SK-N-SH (cell line): ENCODE results near the gene TMCO4. TPM values are rescaled to one million over a fixed set of nuclear protein-coding genes. Genes with fewer than 3 reads are reported as not detected.
A peak's percentile ranks its signal among the peaks of the same experiment; 100 is the strongest.

Experiments used
- CTCF ChIA-PET: fragments of 300-600, 350-600 bp; formaldehyde crosslinking; extraction: SDS; loops from one replicate; lab custom pipeline; 2021; lab: Yijun Ruan, JAX
- POLR2A ChIA-PET: fragments of 350-600 bp; sonication (Branson Sonifier 250); formaldehyde crosslinking; extraction: SDS; loops from one replicate; lab custom pipeline; 2020; ENCODE audit warnings: antibody characterized with exemption, inconsistent platforms; lab: Yijun Ruan, JAX
- DNase-seq: peaks from one replicate; pipeline ENCODE4 v3.0.0; 2012
- H2AFZ ChIP-seq: fragments of 200-600 bp; sonication (generic); 2 replicates; pipeline ENCODE4 v1.8.1; 2016; ENCODE audit warnings: antibody characterized with exemption, mild to moderate bottlenecking, low read depth
- H3F3A ChIP-seq: fragments of 200-600 bp; sonication (generic); replicated peaks from 2 replicates; pipeline ENCODE3; 2016; ENCODE audit warnings: antibody characterized with exemption, mild to moderate bottlenecking; ENCODE audit not compliant: insufficient read depth
- H3K27ac ChIP-seq, 2 experiments: fragments of 200-500 bp in 1 of 2; fragments of 200-600 bp in 1 of 2; sonication (Bioruptor generic) in 1 of 2; sonication (generic), shearing (Covaris generic) in 1 of 2; 2 replicates each; pipeline versions ENCODE4 v1.5.1 to v1.6.1; 2014 to 2016; ENCODE audit warnings: low read depth in 2 of 2, inconsistent platforms in 1 of 2, low read length in 1 of 2, mild to moderate bottlenecking in 1 of 2, mixed read lengths in 1 of 2
- H3K27me3 ChIP-seq: fragments of 200-600 bp; sonication (generic), shearing (Covaris generic); 2 replicates; pipeline ENCODE4 v1.6.1; 2016; ENCODE audit warnings: mixed run types; ENCODE audit not compliant: insufficient read depth
- H3K36me3 ChIP-seq, 2 experiments: fragments of 200-500 bp in 1 of 2; fragments of 200-600 bp in 1 of 2; sonication (Bioruptor generic) in 1 of 2; sonication (generic) in 1 of 2; replicated peaks in 1 of 2; 2 replicates each; pipeline versions ENCODE3 to v1.5.1; 2014 to 2016; ENCODE audit warnings: low read length in 1 of 2, mild to moderate bottlenecking in 1 of 2; ENCODE audit not compliant: insufficient read depth in 2 of 2, control insufficient read depth in 1 of 2
- H3K4me1 ChIP-seq, 2 experiments: fragments of 200-500 bp in 1 of 2; fragments of 200-600 bp in 1 of 2; sonication (Bioruptor generic) in 1 of 2; sonication (generic), shearing (Covaris generic) in 1 of 2; 2 replicates each; pipeline versions ENCODE4 v1.5.1 to v1.6.1; 2014 to 2016; ENCODE audit warnings: low read depth in 1 of 2, low read length in 1 of 2, mixed run types in 1 of 2; ENCODE audit not compliant: insufficient read depth in 2 of 2, control insufficient read depth in 1 of 2
- H3K4me2 ChIP-seq: fragments of 200-600 bp; sonication (generic), shearing (Covaris generic); 2 replicates; pipeline ENCODE4 v1.6.1; 2017; ENCODE audit warnings: mixed run types
- H3K4me3 ChIP-seq, 2 experiments: fragments of 200-500 bp in 1 of 2; fragments of 200-600 bp in 1 of 2; sonication (Bioruptor generic) in 1 of 2; sonication (generic), shearing (Covaris generic) in 1 of 2; 2 replicates each; pipeline versions ENCODE4 v1.5.1 to v1.8.1; 2014 to 2016; ENCODE audit warnings: low read depth in 2 of 2, inconsistent platforms in 1 of 2, low read length in 1 of 2, mild to moderate bottlenecking in 1 of 2, mixed read lengths in 1 of 2, moderate library complexity in 1 of 2
- H3K79me2 ChIP-seq: fragments of 200-600 bp; sonication (generic); 2 replicates; pipeline ENCODE4 v1.8.1; 2017; ENCODE audit warnings: mild to moderate bottlenecking; ENCODE audit not compliant: insufficient read depth
- H3K9ac ChIP-seq: fragments of 200-600 bp; sonication (generic); 2 replicates; pipeline ENCODE4 v1.6.1; 2017; ENCODE audit warnings: mixed run types
- H3K9me2 ChIP-seq: fragments of 200-600 bp; sonication (generic); 2 replicates; pipeline ENCODE4 v1.6.1; 2017; ENCODE audit warnings: mixed run types
- H3K9me3 ChIP-seq: fragments of 200-600 bp; sonication (generic); 2 replicates; pipeline ENCODE4 v1.6.1; 2017; ENCODE audit warnings: mixed run types, mild to moderate bottlenecking, moderate library complexity
- H4K20me1 ChIP-seq: fragments of 200-600 bp; sonication (generic); 2 replicates; pipeline ENCODE4 v1.6.1; 2017; ENCODE audit warnings: mild to moderate bottlenecking, mixed run types; ENCODE audit not compliant: insufficient read depth
- CHD2 ChIP-seq: fragments of 150-350 bp; IDR thresholded peaks from 2 replicates; pipeline ENCODE4 v1.6.1; 2018; ENCODE audit warnings: low read length; ENCODE audit not compliant: partially characterized antibody
- ELF1 ChIP-seq: IDR thresholded peaks from 2 replicates; pipeline ENCODE4 v1.4.0; 2012
- EP300 ChIP-seq, 2 experiments: IDR thresholded peaks; 2 replicates each; pipeline versions ENCODE4 v1.4.0 to v1.6.1; 2012; ENCODE audit warnings: borderline replicate concordance in 1 of 2, low read depth in 1 of 2, low read length in 1 of 2
- EZH2phosphoT487 ChIP-seq: fragments of 200-600 bp; sonication (generic); IDR thresholded peaks from 2 replicates; pipeline ENCODE4 v1.6.1; 2017; ENCODE audit warnings: low read depth, mixed run types, mild to moderate bottlenecking, antibody characterized with exemption, moderate library complexity, borderline replicate concordance
- FOSL2 ChIP-seq: IDR thresholded peaks from 2 replicates; pipeline ENCODE4 v1.4.0; 2012; ENCODE audit warnings: low read depth, mild to moderate bottlenecking, moderate library complexity, borderline replicate concordance
- FOXJ3 ChIP-seq: sonication (generic); formaldehyde crosslinking; IDR thresholded peaks from 2 replicates; pipeline ENCODE4 v1.5.1; 2020; ENCODE audit warnings: mild to moderate bottlenecking, missing genetic modification reagents
- FOXM1 ChIP-seq: IDR thresholded peaks from 2 replicates; pipeline ENCODE4 v1.4.0; 2012; ENCODE audit warnings: low read depth, mild to moderate bottlenecking
- GABPA ChIP-seq: IDR thresholded peaks from 2 replicates; pipeline ENCODE4 v1.4.0; 2012; ENCODE audit warnings: low read depth, mild to moderate bottlenecking
- GATA2 ChIP-seq: sonication (generic); formaldehyde crosslinking; IDR thresholded peaks from 2 replicates; pipeline ENCODE4 v1.5.0; 2020; ENCODE audit warnings: mild to moderate bottlenecking, missing genetic modification reagents
- MXI1 ChIP-seq: IDR thresholded peaks from 2 replicates; pipeline ENCODE4 v1.6.1; 2012; ENCODE audit warnings: mild to moderate bottlenecking, low read depth, low read length, improper control_type of control experiment
- NFIC ChIP-seq: IDR thresholded peaks from 2 replicates; pipeline ENCODE4 v1.4.0; 2012; ENCODE audit warnings: borderline replicate concordance
- NRF1 ChIP-seq: IDR thresholded peaks from 2 replicates; pipeline ENCODE4 v1.6.1; 2012; ENCODE audit warnings: low read depth, mild to moderate bottlenecking, low read length
- POLR2AphosphoS5 ChIP-seq: IDR thresholded peaks from 2 replicates; pipeline ENCODE4 v1.6.1; 2012; ENCODE audit warnings: low read depth, low read length
- RCOR1 ChIP-seq: fragments of 150-350 bp; IDR thresholded peaks from 2 replicates; pipeline ENCODE4 v1.6.1; 2017; ENCODE audit warnings: antibody characterized with exemption, low read length
- RXRA ChIP-seq: IDR thresholded peaks from 2 replicates; pipeline ENCODE4 v1.4.0; 2012; ENCODE audit warnings: low read depth, mild to moderate bottlenecking, borderline replicate concordance
- SIN3A ChIP-seq: IDR thresholded peaks from 2 replicates; pipeline ENCODE4 v1.6.1; 2012; ENCODE audit warnings: low read depth, mild to moderate bottlenecking, low read length, moderate library complexity, borderline replicate concordance
- SMC3 ChIP-seq: IDR thresholded peaks from 2 replicates; pipeline ENCODE4 v1.6.1; 2012; ENCODE audit warnings: low read depth, low read length, improper control_type of control experiment
- TCF12 ChIP-seq: IDR thresholded peaks from 2 replicates; pipeline ENCODE4 v1.4.0; 2012
- YY1 ChIP-seq: IDR thresholded peaks from 2 replicates; pipeline ENCODE4 v1.4.0; 2012; ENCODE audit warnings: low read depth, mild to moderate bottlenecking
- WGBS: methylation state at CpG from one replicate; pipeline ENCODE4 v1.1.6; 2017; ENCODE audit warnings: low lambda C conversion rate; 5-methylcytosine and 5-hydroxymethylcytosine counted together
- polyA plus RNA-seq, 3 experiments: library from polyadenylated mRNA; depleted of rRNA; stranded (reverse); fragments of >200 nt; gene quantifications; 2 replicates each; pipeline ENCODE4 v1.2.3, GENCODE V29; 2012
- TF ChIP-seq, protein P1 (sequence below): IDR thresholded peaks from 2 replicates; pipeline ENCODE4 v1.4.0; 2012; ENCODE audit warnings: low read depth
- TF ChIP-seq, protein P2 (sequence below): fragments of 200-600 bp; sonication (generic); IDR thresholded peaks from 2 replicates; pipeline ENCODE4 v1.6.1; 2017; ENCODE audit warnings: antibody characterized with exemption, mild to moderate bottlenecking, moderate library complexity
- TF ChIP-seq, protein P3 (sequence below): IDR thresholded peaks from 2 replicates; pipeline ENCODE4 v1.4.0; 2012; ENCODE audit warnings: low read depth, borderline replicate concordance
- TF ChIP-seq, protein P4 (sequence below): IDR thresholded peaks from 2 replicates; pipeline ENCODE4; 2012

TMCO4 gene
- polyA plus RNA-seq, 1 of the 3 experiments (the other 2 are of a cell fraction), result 4.2 TPM

DNA sequence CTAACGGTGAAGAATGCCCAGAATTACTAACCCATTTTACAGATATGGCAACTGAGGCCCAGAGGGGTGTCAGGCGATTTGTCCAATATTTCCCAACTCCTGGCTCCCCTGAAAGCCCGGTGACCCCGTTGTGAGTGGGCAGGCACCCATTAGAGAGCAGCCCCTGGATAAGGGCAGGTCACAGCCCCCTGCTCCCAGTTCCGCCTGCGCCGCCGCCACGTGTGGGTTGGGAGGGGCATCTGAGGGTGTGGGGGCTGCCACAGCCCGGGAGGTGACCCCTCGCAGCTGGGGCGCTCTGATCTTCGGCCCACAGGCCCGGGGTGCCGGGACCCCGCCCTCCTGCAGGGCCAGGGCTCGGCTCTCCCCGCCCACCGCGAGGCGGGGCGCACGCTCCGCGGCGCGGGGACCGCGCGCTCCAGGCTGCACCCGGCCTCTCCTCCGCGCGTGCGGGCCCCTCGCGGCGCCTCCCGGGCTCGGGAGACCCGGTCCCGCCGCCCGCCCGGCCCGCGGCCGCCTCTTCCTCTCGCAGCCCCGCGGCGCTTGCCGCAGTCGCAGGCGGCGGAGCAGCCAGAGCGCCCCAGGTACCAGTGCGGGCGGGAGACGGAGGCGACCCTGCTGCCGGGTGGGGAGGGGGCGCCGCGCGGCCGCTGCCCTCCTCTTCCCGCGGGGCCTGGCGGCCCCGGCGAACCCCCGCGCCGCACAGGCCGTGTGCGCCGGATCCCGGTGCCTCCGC lies 135.1 kb downstream of the TMCO4 start, which contains the start of gene HTR6:
HTR6 (plus strand) TSS at position 423 of the 733 bp plus-strand sequence. CDS start 879 bp downstream, outside the sequence.
- 4% methylated on average over 25 of the region's 80 CpGs for WGBS
- Histone ChIP-seq H3K27me3 (no peaks in the 10 kb centered on the region; the same call in 1 of the 2 replicates), H3K4me3 (peak within 1 kb of the TSS; percentile 53 to 56)

DNA sequence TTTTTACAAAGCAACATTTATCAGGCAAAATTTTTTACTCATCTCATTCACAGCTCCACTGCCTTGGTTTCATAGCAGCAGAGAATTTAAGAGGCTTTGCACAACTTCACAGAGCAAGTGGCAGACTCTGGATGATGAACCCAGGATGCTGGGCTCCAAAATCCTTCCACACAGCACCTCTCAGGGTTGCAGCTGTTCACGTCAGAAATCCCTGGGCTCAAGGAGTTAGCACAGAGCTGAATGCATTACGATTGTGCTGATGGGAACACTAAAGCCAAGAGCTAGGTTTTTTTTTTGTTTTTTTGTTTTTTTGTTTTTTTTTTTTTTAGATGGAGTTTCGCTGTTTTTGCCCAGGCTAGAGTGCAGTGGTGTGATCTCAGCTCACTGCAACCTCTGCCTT lies 137.4 kb downstream of the TMCO4 start:
- Histone ChIP-seq H3K4me2 (no peak overlapping the region), H3K36me3 (no peaks in the 10 kb centered on the region), H3K9me2 (no peaks in the 10 kb centered on the region), H3K4me3 (no peak overlapping the region), H3F3A (no peaks in the 10 kb centered on the region), H3K27ac (no peak overlapping the region), H3K9me3 (no peaks in the 10 kb centered on the region), H3K9ac (no peak overlapping the region), H3K79me2 (no peaks in the 10 kb centered on the region), H3K27me3 (no peaks in the 10 kb centered on the region; the same call in 1 of the 2 replicates), H4K20me1 (no peaks in the 10 kb centered on the region), H2AFZ (no peak overlapping the region), H3K4me1 (peaks cover 0 to 6% of the 10 kb centered on the region in 2 experiments; a peak in 1 of 4 replicates)
- TF ChIP-seq ELF1 (no peak), GABPA (no peak), EZH2phosphoT487 (no peak), YY1 (no peak), RXRA (no peak), NFIC (no peak), FOSL2 (no peak), SMC3 (no peak), NRF1 (no peak), RCOR1 (no peak), SIN3A (no peak), FOXJ3 (no peak), EP300 (IDR thresholded peaks at IDR 0.05; ENCODE audit: borderline replicate concordance in 1 of 2, low read depth in 1 of 2, low read length in 1 of 2) (no peak), POLR2AphosphoS5 (no peak), FOXM1 (no peak), TCF12 (no peak)
- TF ChIP-seq, protein P1, sequence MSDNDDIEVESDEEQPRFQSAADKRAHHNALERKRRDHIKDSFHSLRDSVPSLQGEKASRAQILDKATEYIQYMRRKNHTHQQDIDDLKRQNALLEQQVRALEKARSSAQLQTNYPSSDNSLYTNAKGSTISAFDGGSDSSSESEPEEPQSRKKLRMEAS, result no peak
- TF ChIP-seq, protein P2, sequence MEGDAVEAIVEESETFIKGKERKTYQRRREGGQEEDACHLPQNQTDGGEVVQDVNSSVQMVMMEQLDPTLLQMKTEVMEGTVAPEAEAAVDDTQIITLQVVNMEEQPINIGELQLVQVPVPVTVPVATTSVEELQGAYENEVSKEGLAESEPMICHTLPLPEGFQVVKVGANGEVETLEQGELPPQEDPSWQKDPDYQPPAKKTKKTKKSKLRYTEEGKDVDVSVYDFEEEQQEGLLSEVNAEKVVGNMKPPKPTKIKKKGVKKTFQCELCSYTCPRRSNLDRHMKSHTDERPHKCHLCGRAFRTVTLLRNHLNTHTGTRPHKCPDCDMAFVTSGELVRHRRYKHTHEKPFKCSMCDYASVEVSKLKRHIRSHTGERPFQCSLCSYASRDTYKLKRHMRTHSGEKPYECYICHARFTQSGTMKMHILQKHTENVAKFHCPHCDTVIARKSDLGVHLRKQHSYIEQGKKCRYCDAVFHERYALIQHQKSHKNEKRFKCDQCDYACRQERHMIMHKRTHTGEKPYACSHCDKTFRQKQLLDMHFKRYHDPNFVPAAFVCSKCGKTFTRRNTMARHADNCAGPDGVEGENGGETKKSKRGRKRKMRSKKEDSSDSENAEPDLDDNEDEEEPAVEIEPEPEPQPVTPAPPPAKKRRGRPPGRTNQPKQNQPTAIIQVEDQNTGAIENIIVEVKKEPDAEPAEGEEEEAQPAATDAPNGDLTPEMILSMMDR, result no peak
- TF ChIP-seq, protein P3, sequence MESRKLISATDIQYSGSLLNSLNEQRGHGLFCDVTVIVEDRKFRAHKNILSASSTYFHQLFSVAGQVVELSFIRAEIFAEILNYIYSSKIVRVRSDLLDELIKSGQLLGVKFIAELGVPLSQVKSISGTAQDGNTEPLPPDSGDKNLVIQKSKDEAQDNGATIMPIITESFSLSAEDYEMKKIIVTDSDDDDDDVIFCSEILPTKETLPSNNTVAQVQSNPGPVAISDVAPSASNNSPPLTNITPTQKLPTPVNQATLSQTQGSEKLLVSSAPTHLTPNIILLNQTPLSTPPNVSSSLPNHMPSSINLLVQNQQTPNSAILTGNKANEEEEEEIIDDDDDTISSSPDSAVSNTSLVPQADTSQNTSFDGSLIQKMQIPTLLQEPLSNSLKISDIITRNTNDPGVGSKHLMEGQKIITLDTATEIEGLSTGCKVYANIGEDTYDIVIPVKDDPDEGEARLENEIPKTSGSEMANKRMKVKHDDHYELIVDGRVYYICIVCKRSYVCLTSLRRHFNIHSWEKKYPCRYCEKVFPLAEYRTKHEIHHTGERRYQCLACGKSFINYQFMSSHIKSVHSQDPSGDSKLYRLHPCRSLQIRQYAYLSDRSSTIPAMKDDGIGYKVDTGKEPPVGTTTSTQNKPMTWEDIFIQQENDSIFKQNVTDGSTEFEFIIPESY, result no peak
- TF ChIP-seq, protein P4, sequence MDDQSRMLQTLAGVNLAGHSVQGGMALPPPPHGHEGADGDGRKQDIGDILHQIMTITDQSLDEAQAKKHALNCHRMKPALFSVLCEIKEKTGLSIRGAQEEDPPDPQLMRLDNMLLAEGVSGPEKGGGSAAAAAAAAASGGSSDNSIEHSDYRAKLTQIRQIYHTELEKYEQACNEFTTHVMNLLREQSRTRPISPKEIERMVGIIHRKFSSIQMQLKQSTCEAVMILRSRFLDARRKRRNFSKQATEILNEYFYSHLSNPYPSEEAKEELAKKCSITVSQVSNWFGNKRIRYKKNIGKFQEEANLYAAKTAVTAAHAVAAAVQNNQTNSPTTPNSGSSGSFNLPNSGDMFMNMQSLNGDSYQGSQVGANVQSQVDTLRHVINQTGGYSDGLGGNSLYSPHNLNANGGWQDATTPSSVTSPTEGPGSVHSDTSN, result no peak
- ChIA-PET CTCF (interaction anchor here (0.6 to 33.1 kb wide), 55 partner anchors 9 to 411 kb away, joined by 3 to 553 read pairs (median 4); partner anchors contain the start of genes EMC1, MRTO4, OTUD3 and RNF186), POLR2A (interaction anchor here (1.8 kb wide), 1 partner anchor 42 kb away, joined by 7 read pairs; no protein-coding TSS in a partner anchor)
- 75% methylated on average over 3 of the region's 3 CpGs for WGBS
- no peak for DNase-seq

More for the DNA sequence above, 135.1 kb downstream of the TMCO4 start, which contains the start of gene HTR6:
- no peaks in the 10 kb centered on the region for H4K20me1 ChIP-seq
- H3K9me3 ChIP-seq, result no peaks in the 10 kb centered on the region
- peak; percentile 95 for DNase-seq
- no peaks in the 10 kb centered on the region for H3K9me2 ChIP-seq
- peaks cover 0 to 6% of the 10 kb centered on the region in 2 experiments; a peak in 1 of 4 replicates for H3K4me1 ChIP-seq
- H3K9ac ChIP-seq, result no peak within 1 kb of the TSS
- ChIA-PET CTCF (interaction anchor here (0.6 to 33.1 kb wide), 7 partner anchors 8 to 424 kb away, joined by 3 to 553 read pairs (median 3); no protein-coding TSS in a partner anchor), POLR2A (no interaction called here)
- H3K4me2 ChIP-seq, result peak within 1 kb of the TSS; percentile 74
- no peak within 1 kb of the TSS; the same call in 1 of the 2 replicates for H2AFZ ChIP-seq
- no peaks in the 10 kb centered on the region for H3K36me3 ChIP-seq
- TF ChIP-seq MXI1 (0 out of 2 replicates have a peak, but pooled peaks have one; percentile 27), GABPA (no peak), CHD2 (no peak), YY1 (no peak), GATA2 (no peak)
- no peaks in the 10 kb centered on the region for H3K79me2 ChIP-seq
- no peaks in the 10 kb centered on the region for H3F3A ChIP-seq
- H3K27ac ChIP-seq, result no peak within 1 kb of the TSS
